Stimulated activated CD4-positive, alpha-beta T cell treated with anti-CD3 and anti-CD28 coated beads, Interleukin-4, amount 100 ng/mL, for 4 hours (primary cell): ENCODE data around the gene BCDIN3D.
"Not testable (repeated sequence)": the region's sequence is repeated elsewhere in the genome, so short reads cannot be mapped to it uniquely, and the experiment has no call there.

Experiments used
- DNase-seq, 2 experiments: peaks; one replicate each; pipeline ENCODE4 v3.0.0-alpha.2; 2020

The BCDIN3D gene

DNA sequence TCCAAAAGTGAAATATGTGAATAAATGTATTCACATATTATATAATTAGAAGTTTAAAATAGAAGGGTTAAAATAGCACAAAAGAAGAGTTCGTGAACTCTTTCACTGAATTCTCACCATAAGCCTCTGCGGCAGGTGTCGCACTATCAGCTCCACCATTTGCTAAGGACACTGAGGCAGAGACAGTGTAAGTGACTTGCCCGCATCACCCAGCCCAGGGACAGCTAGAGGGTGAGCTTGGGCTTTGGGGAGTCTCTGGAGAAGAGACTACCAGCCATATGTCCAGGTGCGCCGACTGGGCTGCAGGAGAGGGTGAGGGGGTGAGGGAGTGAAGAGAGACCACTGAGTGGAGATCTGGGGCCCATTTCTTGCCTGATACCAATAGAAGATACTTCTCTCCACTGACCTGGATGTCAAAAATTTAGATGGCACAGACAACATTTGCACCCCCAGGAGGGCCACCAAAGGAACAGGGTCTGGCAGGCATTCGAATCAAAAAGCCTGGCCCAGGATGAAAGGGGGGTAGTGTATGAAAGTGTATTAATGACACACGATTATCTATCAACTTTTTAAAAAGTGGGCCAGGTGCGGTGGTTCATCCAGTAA lies 32.3 kb upstream of the BCDIN3D start:
- no peak for DNase-seq

DNA sequence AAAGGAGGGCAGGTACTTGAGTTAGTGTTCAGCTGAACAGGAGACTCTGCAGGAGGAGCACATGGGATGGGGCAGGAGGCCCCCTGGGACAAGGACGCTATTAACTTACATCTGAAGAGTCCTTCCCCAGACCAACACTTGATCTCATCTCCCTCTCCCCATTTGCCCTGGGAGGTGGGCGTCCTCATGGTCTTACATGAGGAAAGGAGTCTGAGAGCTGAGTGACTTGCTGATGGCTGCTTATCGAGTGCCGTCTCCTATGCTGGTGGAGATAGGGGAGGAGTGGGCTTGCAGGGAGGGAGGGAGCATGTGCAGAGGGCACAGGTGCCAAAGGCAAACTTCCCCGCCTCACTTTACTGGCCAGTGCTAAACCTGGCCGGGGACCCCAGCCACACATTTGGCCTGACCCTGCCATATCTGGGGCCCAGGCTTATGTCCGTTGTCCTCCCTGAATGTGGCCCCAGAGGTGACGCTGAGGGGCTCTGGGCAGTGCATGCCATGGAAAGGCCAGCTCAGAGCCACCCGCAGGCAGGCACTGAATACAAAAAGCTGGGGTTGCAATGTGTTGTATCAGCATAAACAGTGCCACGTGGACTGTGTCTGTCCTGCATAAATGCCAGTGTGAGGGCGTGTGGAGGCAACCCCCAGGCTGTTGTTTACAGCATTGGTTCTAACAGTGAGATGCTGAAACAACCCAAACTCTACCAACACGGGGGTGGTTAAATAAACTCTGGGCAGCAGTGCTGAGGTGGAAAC lies 31.4 kb upstream of the BCDIN3D start:
- DNase-seq = no peak

- no peak for DNase-seq
Measured at GRCh38 chr12:49873361-49873934, 30.5 kb upstream of the BCDIN3D start.

GRCh38 chr12:49872781-49873181 lies 29.9 kb upstream of the BCDIN3D start:
- no peak for DNase-seq

- no peak for DNase-seq
Measured at GRCh38 chr12:49872381-49872780, 29.5 kb upstream of the BCDIN3D start.

GRCh38 chr12:49871811-49872251 lies 28.9 kb upstream of the BCDIN3D start:
- not testable (repeated sequence) for DNase-seq

GRCh38 chr12:49871263-49871561 lies 28.3 kb upstream of the BCDIN3D start:
- DNase-seq = no peak

- DNase-seq = no peak
Measured at GRCh38 chr12:49870501-49871262, 27.8 kb upstream of the BCDIN3D start.

DNA sequence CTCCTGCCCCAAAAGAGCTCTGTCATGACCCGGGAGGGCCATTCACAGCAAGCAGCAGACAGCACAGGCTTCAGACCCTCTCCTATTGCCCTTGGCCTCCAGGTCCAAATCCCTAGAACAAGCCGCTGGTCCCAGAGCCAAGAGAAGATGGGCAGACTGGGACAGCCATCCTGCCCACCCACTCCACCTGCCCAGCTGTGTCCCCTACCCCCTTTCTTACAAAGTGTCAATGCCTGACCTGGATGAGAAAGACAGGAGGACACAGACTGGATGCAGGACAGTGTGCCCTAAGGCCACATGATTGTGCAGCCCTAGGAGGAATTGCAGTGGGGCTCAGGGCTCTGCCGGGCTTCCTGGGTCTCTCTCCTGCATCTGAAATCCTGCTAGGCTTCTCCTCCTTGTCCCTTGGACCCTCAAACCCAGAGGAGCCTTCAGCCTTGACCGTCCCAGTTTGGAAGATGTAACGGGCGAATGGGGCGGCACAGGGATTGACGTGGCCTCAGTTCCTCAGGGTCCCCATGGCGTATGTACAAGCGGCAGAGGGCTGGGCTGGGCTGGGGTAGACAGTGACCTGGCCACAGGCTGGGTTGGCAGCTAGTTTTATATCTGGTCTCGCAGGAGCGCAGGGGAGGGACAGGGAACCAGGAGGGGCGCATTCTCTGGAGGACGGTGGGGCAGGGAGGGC lies 27.1 kb upstream of the BCDIN3D start:
- no peak for DNase-seq

DNA sequence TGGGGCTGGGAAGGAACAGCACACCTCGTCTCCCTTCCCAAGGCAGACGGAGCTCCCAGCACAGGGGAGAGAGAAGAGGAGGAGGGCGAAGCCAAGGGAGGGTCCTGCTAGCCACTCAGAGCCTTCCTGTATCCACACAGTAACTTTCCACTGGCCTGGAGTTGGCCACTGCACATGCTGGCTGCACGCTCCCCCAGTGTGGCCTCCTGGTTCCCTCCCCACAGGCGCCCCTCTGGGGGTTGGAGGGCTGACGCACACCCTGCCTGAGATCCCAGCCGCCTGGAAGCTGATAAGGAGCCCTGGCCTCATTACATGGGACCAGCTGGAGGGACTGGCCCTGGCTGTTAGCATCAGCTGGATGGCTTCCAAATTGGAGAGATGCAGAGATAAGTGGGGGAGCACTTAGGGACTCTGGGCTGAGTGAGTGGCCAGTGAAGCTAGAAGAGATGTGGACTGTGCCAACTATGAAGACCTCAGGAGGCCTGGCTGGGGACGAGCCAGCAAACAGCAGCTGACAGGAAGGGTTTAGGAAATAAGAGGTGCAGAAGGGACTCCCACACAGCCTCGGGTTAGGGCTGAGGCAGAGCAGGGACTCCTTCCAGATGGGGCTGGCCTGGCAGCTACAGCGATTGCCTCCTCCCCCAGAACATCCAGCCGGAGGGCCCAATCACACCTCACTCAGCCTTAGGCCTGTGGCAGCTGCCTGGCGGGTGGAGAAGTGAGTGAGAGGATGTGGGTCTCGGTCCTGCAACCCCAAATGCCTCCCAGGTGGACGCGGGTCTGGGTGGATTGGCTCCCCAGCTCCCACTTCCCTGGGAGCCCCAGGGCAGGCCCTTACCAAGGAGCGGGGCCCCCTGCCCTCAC lies 26.3 kb upstream of the BCDIN3D start:
- no peak for DNase-seq

DNA sequence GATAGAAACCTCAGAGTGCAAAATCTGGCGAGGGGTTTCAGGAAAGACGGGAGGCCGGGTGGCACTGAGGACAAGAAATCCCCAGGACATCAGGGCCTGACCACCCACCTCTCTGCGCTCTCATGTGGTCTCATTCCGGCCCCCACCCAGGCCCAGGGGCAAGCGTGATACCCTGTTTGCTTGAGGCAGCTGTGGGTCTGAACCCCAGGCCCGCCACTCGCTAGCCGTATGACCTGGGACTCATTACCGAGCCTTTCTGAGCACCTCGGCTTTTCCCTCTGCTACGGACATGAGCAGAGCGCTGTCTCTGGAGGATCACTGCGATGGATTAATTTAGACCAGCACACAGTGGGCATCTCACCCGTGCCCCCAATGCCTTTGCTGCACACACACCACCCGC lies 25.5 kb upstream of the BCDIN3D start:
- no peak for DNase-seq

DNA sequence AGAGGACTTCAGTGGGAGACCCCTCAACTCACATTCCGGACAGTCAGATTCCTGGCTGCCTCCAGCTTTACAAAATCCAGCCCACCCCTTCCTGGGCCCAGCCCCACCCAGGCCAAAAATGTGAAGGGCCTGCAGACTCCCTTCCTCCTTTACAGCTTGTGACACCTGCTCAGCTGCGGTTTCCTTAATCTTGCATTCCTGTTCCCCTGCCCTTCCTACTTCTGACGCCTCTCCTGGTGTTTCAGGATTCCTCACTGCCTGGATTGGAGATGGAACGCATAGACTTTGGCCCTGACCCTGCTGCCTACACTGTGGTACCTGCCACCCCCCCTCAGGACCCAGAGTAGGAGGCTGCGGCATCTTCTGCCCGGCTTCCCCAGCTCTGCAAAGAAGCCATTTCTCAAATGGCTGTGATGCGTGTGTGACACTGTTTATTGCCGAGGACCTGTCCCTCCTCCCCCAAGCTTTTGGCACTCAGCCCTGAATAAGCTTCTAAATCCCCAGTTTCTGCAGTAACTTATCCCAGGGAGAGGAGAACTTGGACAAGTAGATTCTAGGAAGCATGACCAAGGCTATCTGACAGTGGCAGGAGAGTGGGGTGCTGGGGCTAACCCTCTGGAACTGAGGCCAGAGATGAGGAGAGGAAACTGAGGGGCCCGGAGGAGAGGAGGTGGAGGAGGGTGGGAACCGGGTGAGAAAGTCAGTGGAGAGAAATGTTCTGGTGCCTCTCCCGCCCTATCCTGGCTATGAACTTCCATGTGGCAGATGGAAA lies 24.9 kb upstream of the BCDIN3D start:
- DNase-seq = no peak

GRCh38 chr12:49866859-49867569 lies 24.1 kb upstream of the BCDIN3D start:
- DNase-seq = peak; percentile 60 to 67

- DNase-seq = no peak
Measured at GRCh38 chr12:49865782-49866135, 22.9 kb upstream of the BCDIN3D start.

DNA sequence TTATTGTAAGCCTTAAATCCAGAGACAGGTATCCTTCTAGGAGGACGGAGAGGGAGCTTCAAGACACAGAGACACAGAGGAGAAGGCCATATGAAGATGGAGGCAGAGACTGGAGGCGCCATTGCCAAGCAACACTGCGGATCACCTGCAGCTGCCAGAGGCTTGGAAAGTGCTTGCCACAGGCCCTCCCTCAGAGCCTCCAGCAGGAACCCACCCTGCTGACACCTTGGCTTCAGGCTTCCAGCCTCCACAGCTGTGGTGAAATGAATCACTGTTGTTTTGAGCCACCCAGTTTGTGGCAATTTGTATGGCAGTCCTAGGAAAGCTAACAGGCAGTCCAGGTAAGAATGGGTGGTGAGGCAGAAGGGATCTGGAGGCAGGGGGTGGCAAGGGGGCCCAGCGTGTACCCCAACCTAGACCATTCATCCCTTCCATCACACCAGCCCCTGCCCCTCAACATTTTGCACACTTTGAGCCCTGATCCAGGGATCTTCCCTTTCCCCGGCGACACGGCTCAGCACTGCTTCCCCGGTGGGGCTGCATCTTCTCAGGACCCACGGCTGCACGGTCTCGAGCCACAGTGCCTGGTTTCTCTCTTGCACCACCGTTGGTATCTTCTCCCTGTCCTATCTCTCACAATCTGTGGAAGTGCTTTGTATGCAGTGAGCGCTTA lies 22.3 kb upstream of the BCDIN3D start:
- DNase-seq = no peak

GRCh38 chr12:49864798-49865090 lies 21.8 kb upstream of the BCDIN3D start:
- DNase-seq = no peak

- no peak for DNase-seq
Measured at GRCh38 chr12:49863946-49864797, 21.3 kb upstream of the BCDIN3D start.

GRCh38 chr12:49860921-49861320 lies 18.0 kb upstream of the BCDIN3D start:
- DNase-seq = not testable (repeated sequence)

GRCh38 chr12:49855890-49856289 lies 13.0 kb upstream of the BCDIN3D start:
- not testable (repeated sequence) for DNase-seq
